GM12878 (cell line): Measurements from ENCODE around the gene POU2AF1. TPM values are rescaled to one million over a fixed set of nuclear protein-coding genes. Genes with fewer than 3 reads are reported as not detected.

ENCODE experiments used
- ATAC-seq: fragments of 200-7000 bp; cut with Tn5 transposase; 3 replicates; pipeline ENCODE4 v1.9.1; 2020; ENCODE audit warnings: mild to moderate bottlenecking, moderate library complexity
- BruUV-seq: library from RNA; stranded (reverse); fragments of 400-500 nt; replicated peaks from 2 replicates; lab custom pipeline; 2021; lab: Mats Ljungman, UMichigan
- CTCF ChIA-PET: fragments of 300-600 bp; sonication (Branson Sonifier 250); formaldehyde crosslinking; extraction: SDS; loops from one replicate; lab custom pipeline; 2021; ENCODE audit warnings: inconsistent platforms; lab: Yijun Ruan, JAX
- POLR2A ChIA-PET: fragments of 350-600 bp; formaldehyde crosslinking; extraction: SDS; loops from one replicate; lab custom pipeline; 2021; ENCODE audit warnings: inconsistent platforms; lab: Charles Lee
- RAD21 ChIA-PET: fragments of 300-600 bp; sonication (Branson Sonifier 250); formaldehyde crosslinking; loops from one replicate; lab custom pipeline; 2023; ENCODE audit warnings: antibody characterized with exemption; ENCODE audit not compliant: unreplicated experiment; lab: Charles Lee
- SMC1A ChIA-PET: fragments of 300-600 bp; sonication (Branson Sonifier 250); formaldehyde crosslinking; loops from one replicate; lab custom pipeline; 2023; ENCODE audit not compliant: unreplicated experiment, uncharacterized antibody; lab: Charles Lee
- DNase-seq: peaks from one replicate; pipeline ENCODE4 v3.0.0-alpha.2; 2011; ENCODE audit warnings: low read depth, low spot score
- FAIRE-seq: peaks from 3 replicates; lab custom pipeline; 2011; peaks lifted over from hg19 to GRCh38; lab: Jason Lieb, UNC
- H2AFZ ChIP-seq: 2 replicates; pipeline ENCODE4 v1.6.0; 2011; ENCODE audit warnings: low read depth, low read length, control low read depth; ENCODE audit not compliant: control insufficient read depth
- H3K27ac ChIP-seq: 2 replicates; pipeline ENCODE4 v1.5.1; 2011; ENCODE audit warnings: control low read depth; ENCODE audit not compliant: control insufficient read depth, insufficient read depth
- H3K27me3 ChIP-seq, 2 experiments: replicated peaks in 1 of 2; 2 replicates each; pipeline versions ENCODE4 v1.6.0 to v1.6.1; 2011; ENCODE audit warnings: low read length in 1 of 2; ENCODE audit not compliant: control insufficient read depth in 2 of 2, insufficient read depth in 2 of 2
- H3K36me3 ChIP-seq, 2 experiments: 2 replicates each; pipeline ENCODE4 v1.5.1; 2011; ENCODE audit warnings: low read length in 1 of 2; ENCODE audit not compliant: control insufficient read depth in 2 of 2, insufficient read depth in 2 of 2
- H3K4me1 ChIP-seq: 2 replicates; pipeline ENCODE4 v1.6.1; 2011; ENCODE audit warnings: mild to moderate bottlenecking, low read length, moderate library complexity, mixed read lengths; ENCODE audit not compliant: control insufficient read depth, insufficient read depth
- H3K4me2 ChIP-seq: 2 replicates; pipeline ENCODE4 v1.6.0; 2011; ENCODE audit warnings: control low read depth; ENCODE audit not compliant: control insufficient read depth, insufficient read depth
- H3K4me3 ChIP-seq: fragments of 200-600 bp; sonication (generic); 2 replicates; pipeline ENCODE4 v1.5.1; 2016
- H3K79me2 ChIP-seq: 2 replicates; pipeline ENCODE4 v1.6.0; 2011; ENCODE audit warnings: low read length; ENCODE audit not compliant: control insufficient read depth, insufficient read depth
- H3K9ac ChIP-seq: 2 replicates; pipeline ENCODE4 v1.8.0; 2011; ENCODE audit warnings: low read length, control low read depth, mixed read lengths; ENCODE audit not compliant: control insufficient read depth, insufficient read depth
- H3K9me3 ChIP-seq: replicated peaks from 3 replicates; pipeline ENCODE4 v1.5.1; 2011; ENCODE audit warnings: mild to moderate bottlenecking, low read length; ENCODE audit not compliant: control insufficient read depth, insufficient read depth
- H4K20me1 ChIP-seq: 2 replicates; pipeline ENCODE4 v1.6.0; 2011; ENCODE audit not compliant: control insufficient read depth, insufficient read depth
- BCLAF1 ChIP-seq: fragments of 450-650 bp; IDR thresholded peaks from 2 replicates; pipeline ENCODE4 v1.6.1; 2017; ENCODE audit warnings: antibody characterized with exemption, mild to moderate bottlenecking, moderate library complexity
- BMI1 ChIP-seq: fragments of 450-650 bp; IDR thresholded peaks from 2 replicates; pipeline ENCODE4 v1.6.1; 2016; ENCODE audit warnings: mild to moderate bottlenecking, moderate library complexity, borderline replicate concordance
- CHD2 ChIP-seq: IDR thresholded peaks from 2 replicates; pipeline ENCODE4 v1.6.1; 2011; ENCODE audit warnings: low read depth, low read length, improper control_type of control experiment, borderline replicate concordance
- CREB1 ChIP-seq: IDR thresholded peaks from 2 replicates; pipeline ENCODE4 v1.6.1; 2012; ENCODE audit warnings: low read depth, mild to moderate bottlenecking, inconsistent platforms
- CREM ChIP-seq: IDR thresholded peaks from 2 replicates; pipeline ENCODE4 v1.6.1; 2014; ENCODE audit warnings: antibody characterized with exemption, low read depth
- EP300 ChIP-seq, 2 experiments: fragments of 150-350 bp in 1 of 2; IDR thresholded peaks; 2 replicates each; pipeline ENCODE4 v1.6.1; 2011 to 2012; ENCODE audit warnings: low read depth in 2 of 2, low read length in 2 of 2, borderline replicate concordance in 1 of 2, improper control_type of control experiment in 1 of 2, inconsistent platforms in 1 of 2; ENCODE audit not compliant: control insufficient read depth in 1 of 2
- FOXM1 ChIP-seq: IDR thresholded peaks from 2 replicates; pipeline ENCODE4 v1.6.1; 2012; ENCODE audit warnings: low read depth, mild to moderate bottlenecking, inconsistent platforms, low read length, moderate library complexity
- POLR2AphosphoS5 ChIP-seq: IDR thresholded peaks from 2 replicates; pipeline ENCODE4 v1.6.1; 2011; ENCODE audit warnings: mild to moderate bottlenecking, low read length, inconsistent platforms
- SIN3A ChIP-seq: IDR thresholded peaks from 2 replicates; pipeline ENCODE4 v1.6.1; 2012; ENCODE audit warnings: low read depth, low read length, improper control_type of control experiment
- ZBED1 ChIP-seq: IDR thresholded peaks from 2 replicates; pipeline ENCODE4 v1.6.1; 2016; ENCODE audit warnings: borderline replicate concordance
- ZNF384 ChIP-seq: IDR thresholded peaks from 2 replicates; pipeline ENCODE4 v1.6.1; 2012; ENCODE audit warnings: low read depth, mild to moderate bottlenecking, low read length, improper control_type of control experiment, borderline replicate concordance
- ZNF622 ChIP-seq: fragments of 450-650 bp; IDR thresholded peaks from 2 replicates; pipeline ENCODE4 v1.6.1; 2017; ENCODE audit warnings: mild to moderate bottlenecking, inconsistent platforms
- ZNF687 ChIP-seq: fragments of 450-650 bp; IDR thresholded peaks from 2 replicates; pipeline ENCODE4 v1.6.1; 2017; ENCODE audit warnings: mild to moderate bottlenecking, moderate library complexity
- WGBS: methylation state at CpG from one replicate; pipeline ENCODE4 v1.1.6; 2016; ENCODE audit warnings: low lambda C conversion rate; ENCODE audit not compliant: insufficient replicate concordance, insufficient coverage; ENCODE audit errors: missing lambda C conversion rate; 5-methylcytosine and 5-hydroxymethylcytosine counted together
- in situ Hi-C: fragments of 300-500 bp; cut with MboI; formaldehyde crosslinking; loops from 9 replicates; pipeline ENCODE4 v1.14.3; 2018; ENCODE audit warnings: mixed read lengths
- intact Hi-C: fragments of 100-400 bp; cut with micrococcal nuclease; formaldehyde crosslinking; loops from one replicate; pipeline ENCODE4 v1.14.2; 2022; ENCODE audit not compliant: unreplicated experiment
- polyA plus RNA-seq, 11 experiments: library from polyadenylated mRNA; depleted of rRNA in 4 of 11; unstranded in 6 of 11; stranded (reverse) in 5 of 11; fragments of >200 nt; fragmentation: Nextera tagmentation in 4 of 11; fragmentation: Illumina TruSeq in 1 of 11; extraction: Ambion mirVana in 4 of 11; extraction: Trizol in 1 of 11; gene quantifications; 1 replicate in 1 of 11; 2 replicates in 10 of 11; pipeline versions ENCODE4 v1.2.1 to v1.2.3, GENCODE V29; 2011 to 2016; ENCODE audit warnings: inconsistent platforms in 2 of 11, missing spikeins in 2 of 11, low read depth in 1 of 11
- total RNA-seq, 4 experiments: library from RNA; depleted of rRNA in 3 of 4; stranded (reverse); fragments of >200 nt in 3 of 4; fragmentation: Illumina TruSeq in 1 of 4; extraction: Trizol in 1 of 4; gene quantifications; 2 replicates each; pipeline versions ENCODE4 v1.2.1 to v1.2.3, GENCODE V29; 2013 to 2021

POU2AF1 gene
- total and polyA plus RNA-seq, 10 of the 15 experiments (the other 5 are each of a cell fraction or from before 2014, with no cell fraction given), result 13.1 to 169 (median 75.5) TPM

DNA sequence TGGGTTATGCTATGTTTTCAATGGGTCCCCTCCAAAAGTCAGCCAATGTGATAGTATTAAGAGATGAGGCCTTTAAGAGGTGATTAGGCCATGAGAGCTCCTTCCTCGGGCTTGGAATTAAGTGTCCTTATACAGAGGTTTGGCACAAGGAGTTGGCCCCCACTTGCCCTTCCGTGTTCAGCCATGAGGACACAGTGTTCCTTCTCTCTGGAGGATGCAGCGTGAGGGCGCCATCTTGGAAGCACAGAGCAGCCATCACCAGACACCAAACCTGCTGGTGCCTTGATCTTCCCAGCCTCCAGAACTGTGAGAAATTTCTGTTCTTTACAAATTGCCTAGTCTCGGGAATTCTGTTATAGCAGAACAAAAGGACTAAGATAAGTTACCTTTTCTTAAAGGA, 53.8 kb downstream of the POU2AF1 start (continued):
- TF ChIP-seq ZNF687, result no peak
- TF ChIP-seq ZNF622, result no peak
- TF ChIP-seq FOXM1, result no peak
- TF ChIP-seq POLR2AphosphoS5, result no peak
- no peak for TF ChIP-seq SIN3A
- TF ChIP-seq EP300 (IDR thresholded peaks at IDR 0.05; ENCODE audit: borderline replicate concordance in 1 of 2, control insufficient read depth in 1 of 2, low read depth in 2 of 2, low read length in 2 of 2), result no peak

GRCh38 chr11:111324277-111324720, 54.8 kb downstream of the POU2AF1 start:
- intact Hi-C loops (no loop called here), in situ Hi-C loops (no loop called here)
- RAD21 ChIA-PET, result interaction anchor here (1.3 kb wide), 1 partner anchor 9 kb away, joined by 4 read pairs; no protein-coding TSS in a partner anchor
- CTCF ChIA-PET, result interaction anchor here (0.6 to 1.1 kb wide), 5 partner anchors 13 to 155 kb away, joined by 3 to 4 read pairs (median 3); no protein-coding TSS in a partner anchor
- Histone ChIP-seq H3K36me3 (no peaks in the 10 kb centered on the region), H3K79me2 (no peaks in the 10 kb centered on the region), H3K4me2 (no peak overlapping the region), H3K27ac (no peak overlapping the region), H3K27me3 (peaks cover 0 to 2% of the 10 kb centered on the region in 2 experiments; a peak in 3 of 4 replicates), H3K4me1 (no peaks in the 10 kb centered on the region), H4K20me1 (no peaks in the 10 kb centered on the region; the same call in 1 of the 2 replicates), H3K9me3 (no peaks in the 10 kb centered on the region), H3K9ac (no peak overlapping the region), H3K4me3 (no peak overlapping the region), H2AFZ (no peak overlapping the region)
- SMC1A ChIA-PET, result no interaction called here
- TF ChIP-seq ZBED1 (no peak), BCLAF1 (no peak), BMI1 (no peak), CREM (no peak), ZNF384 (no peak), CREB1 (no peak), CHD2 (no peak)
- POLR2A ChIA-PET, result no interaction called here
- BruUV-seq, result no TSS peak
- FAIRE-seq, result no peak
- ATAC-seq, result no peak
- 49% methylated on average over 5 of the region's 5 CpGs for WGBS
- DNase-seq, result no peak
